Activated CD4-positive, alpha-beta memory T cell treated with anti-CD3 and anti-CD28 coated beads for 36 hours (primary cell): Measurements from ENCODE around the gene MYMX. TPM values are rescaled to one million over a fixed set of nuclear protein-coding genes. Genes with fewer than 3 reads are reported as not detected.

Experiments
- CTCF ChIA-PET: fragments of 350-600 bp; sonication (Branson Sonifier 250); formaldehyde crosslinking; loops from one replicate; lab custom pipeline; 2021; ENCODE audit warnings: antibody characterized with exemption, inconsistent platforms; lab: Charles Lee
- POLR2A ChIA-PET: fragments of 350-600 bp; sonication (Branson Sonifier 250); formaldehyde crosslinking; loops from one replicate; lab custom pipeline; 2021; ENCODE audit warnings: antibody characterized with exemption; lab: Charles Lee
- DNase-seq: peaks from one replicate; pipeline ENCODE4 v3.0.0-alpha.2; 2020
- H3K27ac Mint-ChIP-seq: one replicate; pipeline ENCODE4 v1.8.0; 2021; ENCODE audit warnings: mixed read lengths
- H3K27me3 Mint-ChIP-seq: one replicate; pipeline ENCODE4 v1.8.0; 2021; ENCODE audit warnings: mixed read lengths
- H3K36me3 Mint-ChIP-seq: one replicate; pipeline ENCODE4 v1.8.0; 2021; ENCODE audit warnings: mixed read lengths
- H3K4me1 Mint-ChIP-seq: one replicate; pipeline ENCODE4 v1.8.0; 2021; ENCODE audit warnings: low read depth, mixed read lengths
- H3K4me3 Mint-ChIP-seq: one replicate; pipeline ENCODE4 v1.8.0; 2021; ENCODE audit warnings: mild to moderate bottlenecking, mixed read lengths
- H3K9me3 Mint-ChIP-seq: one replicate; pipeline ENCODE4 v1.8.0; 2021; ENCODE audit warnings: mixed read lengths
- intact Hi-C: fragments of 100-400 bp; cut with micrococcal nuclease; formaldehyde crosslinking; loops from one replicate; pipeline ENCODE4 v1.15.1; 2023
- total RNA-seq, 2 experiments: library from RNA; stranded (reverse); gene quantifications; one replicate each; pipeline ENCODE4 v1.2.3, GENCODE V29; 2021

The MYMX gene
- total RNA-seq, 2 experiments from 2014 or later: not detected

DNA sequence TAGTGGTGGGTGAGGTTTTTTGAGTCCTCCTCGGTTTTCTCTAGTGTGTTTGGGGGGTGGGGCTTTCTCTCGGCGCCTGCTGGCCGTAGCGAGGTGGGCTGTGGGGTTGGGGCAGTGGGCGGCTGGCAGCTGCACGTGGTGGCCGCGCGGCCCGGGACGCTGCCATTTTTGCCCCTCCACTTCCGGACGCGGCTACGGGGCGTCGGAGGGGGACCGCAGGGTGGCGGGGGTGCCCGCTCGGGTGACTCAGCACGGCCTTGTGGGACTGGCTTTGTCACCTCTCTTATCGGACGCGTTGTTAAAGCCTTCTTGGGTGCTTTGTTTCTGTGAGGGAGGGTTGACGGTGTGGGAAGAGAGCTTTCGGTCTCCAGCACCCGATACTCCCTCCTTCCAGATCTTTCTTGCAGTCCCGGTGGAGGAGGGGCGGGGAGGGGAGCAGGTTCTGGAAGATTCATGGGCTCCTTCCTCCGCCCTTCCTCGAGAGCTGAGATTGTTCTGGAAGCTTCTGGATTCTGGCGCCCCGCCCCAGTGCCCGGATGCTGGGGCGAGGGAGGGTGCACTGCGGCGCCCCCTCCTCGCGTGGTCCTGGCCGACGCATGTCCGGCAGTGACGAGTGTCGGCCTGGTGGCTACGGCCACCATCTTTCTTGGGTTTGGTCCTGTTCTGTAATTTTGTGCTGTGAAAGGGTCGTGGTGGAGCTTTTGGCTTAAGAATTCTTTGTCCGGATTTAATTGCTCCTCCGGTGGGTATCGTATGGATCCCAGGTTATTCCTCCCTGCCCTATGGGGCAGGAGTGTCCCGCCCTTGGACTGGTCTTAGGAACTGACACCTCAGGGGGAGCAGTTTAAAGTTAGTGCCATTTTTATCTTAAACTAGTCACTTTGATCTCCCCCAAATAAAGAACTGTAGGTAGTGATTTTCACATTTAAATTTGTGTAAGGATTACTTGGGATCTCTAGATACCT is 30.9 kb downstream of the MYMX start:
- H3K4me1 Mint-ChIP-seq: peaks cover 51% of the 10 kb centered on the region
- peaks cover 4% of the 10 kb centered on the region for H3K27me3 Mint-ChIP-seq
- H3K27ac Mint-ChIP-seq: peak overlapping the region; percentile 99
- intact Hi-C loops: loop anchor here (1.0 to 5.0 kb wide), 7 partner anchors 10 to 1357 kb away; partner anchors contain the start of genes MAD2L1BP, MRPL14, NFKBIE and SLC35B2
- peak; percentile 94 for DNase-seq
- peaks cover 59% of the 10 kb centered on the region for H3K36me3 Mint-ChIP-seq
- ChIA-PET POLR2A (interaction anchor here (1.0 to 6.3 kb wide), 17 partner anchors 9 to 477 kb away, joined by 3 to 139 read pairs (median 6); partner anchors contain the start of genes AARS2, CDC5L, MRPL14 and SLC29A1), CTCF (interaction anchor here (1.0 to 5.1 kb wide), 6 partner anchors 9 to 65 kb away, joined by 4 to 49 read pairs (median 12); partner anchors contain the start of genes AARS2 and SLC35B2)
- peak overlapping the region; percentile 96 for H3K4me3 Mint-ChIP-seq
- H3K9me3 Mint-ChIP-seq: no peaks in the 10 kb centered on the region

- DNase-seq: no peak
- H3K4me1 Mint-ChIP-seq: peaks cover 59% of the 10 kb centered on the region
- CTCF ChIA-PET: interaction anchor here (1.1 to 5.1 kb wide), 4 partner anchors 8 to 24 kb away, joined by 3 to 49 read pairs (median 14); partner anchors contain the start of gene SLC35B2
- H3K36me3 Mint-ChIP-seq: peaks cover 69% of the 10 kb centered on the region
- POLR2A ChIA-PET: interaction anchor here (4.8 to 6.3 kb wide), 4 partner anchors 8 to 25 kb away, joined by 42 to 139 read pairs (median 86); partner anchors contain the start of genes SLC29A1 and SLC35B2
- intact Hi-C loops: loop anchor here (5.0 kb wide), 2 partner anchors 476 to 611 kb away; partner anchors contain the start of genes MAD2L1BP and VEGFA
- H3K27me3 Mint-ChIP-seq: peaks cover 4% of the 10 kb centered on the region
- H3K27ac Mint-ChIP-seq: peak overlapping the region; percentile 99
- H3K9me3 Mint-ChIP-seq: no peaks in the 10 kb centered on the region
- peak overlapping the region; percentile 96 for H3K4me3 Mint-ChIP-seq
These were observed 31.9 kb downstream of the MYMX start for GRCh38 chr6:44248579-44248978.

- Mint-ChIP-seq H3K27ac (peak overlapping the region; percentile 99), H3K27me3 (peaks cover 4% of the 10 kb centered on the region), H3K4me3 (peak overlapping the region; percentile 96), H3K36me3 (peaks cover 73% of the 10 kb centered on the region), H3K4me1 (peaks cover 63% of the 10 kb centered on the region), H3K9me3 (no peaks in the 10 kb centered on the region)
- no peak for DNase-seq
- ChIA-PET CTCF (interaction anchor here (1.1 to 5.1 kb wide), 3 partner anchors 8 to 15 kb away, joined by 3 to 49 read pairs (median 15); partner anchors contain the start of gene SLC35B2), POLR2A (interaction anchor here (4.8 to 6.3 kb wide), 4 partner anchors 8 to 26 kb away, joined by 42 to 139 read pairs (median 86); partner anchors contain the start of genes SLC29A1 and SLC35B2)
- intact Hi-C loops: loop anchor here (5.0 kb wide), 2 partner anchors 477 to 612 kb away; partner anchors contain the start of genes MAD2L1BP and VEGFA
These were observed 32.5 kb downstream of the MYMX start for GRCh38 chr6:44249082-44249748.

- peak overlapping the region; percentile 99 for H3K27ac Mint-ChIP-seq
- peak overlapping the region; percentile 96 for H3K4me3 Mint-ChIP-seq
- peaks cover 82% of the 10 kb centered on the region for H3K36me3 Mint-ChIP-seq
- peaks cover 4% of the 10 kb centered on the region for H3K27me3 Mint-ChIP-seq
- no peaks in the 10 kb centered on the region for H3K9me3 Mint-ChIP-seq
- intact Hi-C loops: no loop called here
- CTCF ChIA-PET: no interaction called here
- H3K4me1 Mint-ChIP-seq: peaks cover 68% of the 10 kb centered on the region
- no peak for DNase-seq
- POLR2A ChIA-PET: interaction anchor here (4.8 to 5.0 kb wide), 2 partner anchors 12 to 13 kb away, joined by 42 to 79 read pairs; no protein-coding TSS in a partner anchor
These were observed 33.5 kb downstream of the MYMX start for GRCh38 chr6:44250067-44250717.

DNA sequence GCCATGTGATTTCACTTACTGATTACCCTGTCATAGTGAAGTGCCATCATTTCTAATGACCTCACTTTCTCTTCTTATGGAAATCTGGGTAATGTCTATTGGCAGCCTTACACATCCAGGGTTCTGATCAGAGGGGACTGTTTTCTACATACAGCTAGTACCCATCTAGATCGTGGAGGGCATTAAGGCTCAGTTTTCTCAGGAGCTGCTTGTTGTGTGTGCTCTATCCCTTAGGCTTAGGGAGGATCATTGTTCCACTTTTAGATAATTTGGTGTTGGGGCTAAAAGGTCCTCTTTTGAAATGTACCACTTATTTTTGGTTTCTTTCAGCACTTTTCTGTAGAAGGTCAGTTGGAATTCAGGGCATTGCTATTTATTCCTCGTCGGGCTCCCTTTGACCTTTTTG is 34.0 kb downstream of the MYMX start:
- DNase-seq: no peak
- Mint-ChIP-seq H3K4me1 (peaks cover 68% of the 10 kb centered on the region), H3K27ac (peak overlapping the region; percentile 99), H3K27me3 (peaks cover 4% of the 10 kb centered on the region), H3K9me3 (no peaks in the 10 kb centered on the region), H3K4me3 (peak overlapping the region; percentile 25), H3K36me3 (peaks cover 82% of the 10 kb centered on the region)
- CTCF ChIA-PET: interaction anchor here (0.7 to 1.7 kb wide), 3 partner anchors 11 to 62 kb away, joined by 3 to 4 read pairs (median 3); partner anchors contain the start of genes AARS2 and SLC29A1
- POLR2A ChIA-PET: no interaction called here
- intact Hi-C loops: no loop called here

DNA sequence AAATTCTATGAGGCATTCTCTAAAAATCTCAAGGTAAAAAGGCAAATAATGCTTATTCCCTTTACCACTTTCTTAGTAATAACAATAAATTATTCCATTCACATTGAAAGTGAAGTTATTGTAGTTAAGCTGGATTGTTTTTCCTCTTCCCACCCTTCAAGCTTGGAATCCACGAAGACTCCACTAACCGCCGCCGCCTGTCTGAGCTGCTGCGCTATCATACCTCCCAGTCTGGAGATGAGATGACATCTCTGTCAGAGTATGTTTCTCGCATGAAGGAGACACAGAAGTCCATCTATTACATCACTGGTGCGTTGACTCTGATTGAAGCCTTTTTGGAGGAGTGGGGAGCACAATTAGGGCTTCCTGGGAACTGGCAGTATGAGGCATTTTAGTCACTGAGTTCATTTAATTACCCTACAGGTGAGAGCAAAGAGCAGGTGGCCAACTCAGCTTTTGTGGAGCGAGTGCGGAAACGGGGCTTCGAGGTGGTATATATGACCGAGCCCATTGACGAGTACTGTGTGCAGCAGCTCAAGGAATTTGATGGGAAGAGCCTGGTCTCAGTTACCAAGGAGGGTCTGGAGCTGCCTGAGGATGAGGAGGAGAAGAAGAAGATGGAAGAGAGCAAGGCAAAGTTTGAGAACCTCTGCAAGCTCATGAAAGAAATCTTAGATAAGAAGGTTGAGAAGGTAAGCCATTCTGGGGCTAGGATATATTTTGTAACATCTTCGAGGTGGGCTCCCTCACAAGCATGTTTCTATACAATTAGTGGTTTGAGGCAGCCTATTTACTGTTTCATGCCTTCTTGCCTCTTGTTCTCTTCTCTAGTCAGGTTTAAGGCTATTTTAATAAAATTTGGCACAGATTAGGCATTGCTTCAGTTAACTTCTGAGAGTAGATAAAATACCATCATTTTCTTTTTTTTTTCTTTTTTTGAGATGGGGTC is 35.1 kb downstream of the MYMX start:
- DNase-seq: no peak
- Mint-ChIP-seq H3K4me1 (peaks cover 76% of the 10 kb centered on the region), H3K27me3 (peaks cover 2% of the 10 kb centered on the region), H3K9me3 (no peaks in the 10 kb centered on the region), H3K36me3 (peaks cover 79% of the 10 kb centered on the region), H3K4me3 (peak overlapping the region; percentile 18), H3K27ac (peak overlapping the region; percentile 99)
- ChIA-PET POLR2A (interaction anchor here (0.6 to 1.0 kb wide), 2 partner anchors 10 to 614 kb away, joined by 3 to 4 read pairs; no protein-coding TSS in a partner anchor), CTCF (interaction anchor here (0.7 to 1.7 kb wide), 6 partner anchors 10 to 61 kb away, joined by 3 to 4 read pairs (median 4); partner anchors contain the start of genes AARS2 and SLC29A1)
- intact Hi-C loops: no loop called here

DNA sequence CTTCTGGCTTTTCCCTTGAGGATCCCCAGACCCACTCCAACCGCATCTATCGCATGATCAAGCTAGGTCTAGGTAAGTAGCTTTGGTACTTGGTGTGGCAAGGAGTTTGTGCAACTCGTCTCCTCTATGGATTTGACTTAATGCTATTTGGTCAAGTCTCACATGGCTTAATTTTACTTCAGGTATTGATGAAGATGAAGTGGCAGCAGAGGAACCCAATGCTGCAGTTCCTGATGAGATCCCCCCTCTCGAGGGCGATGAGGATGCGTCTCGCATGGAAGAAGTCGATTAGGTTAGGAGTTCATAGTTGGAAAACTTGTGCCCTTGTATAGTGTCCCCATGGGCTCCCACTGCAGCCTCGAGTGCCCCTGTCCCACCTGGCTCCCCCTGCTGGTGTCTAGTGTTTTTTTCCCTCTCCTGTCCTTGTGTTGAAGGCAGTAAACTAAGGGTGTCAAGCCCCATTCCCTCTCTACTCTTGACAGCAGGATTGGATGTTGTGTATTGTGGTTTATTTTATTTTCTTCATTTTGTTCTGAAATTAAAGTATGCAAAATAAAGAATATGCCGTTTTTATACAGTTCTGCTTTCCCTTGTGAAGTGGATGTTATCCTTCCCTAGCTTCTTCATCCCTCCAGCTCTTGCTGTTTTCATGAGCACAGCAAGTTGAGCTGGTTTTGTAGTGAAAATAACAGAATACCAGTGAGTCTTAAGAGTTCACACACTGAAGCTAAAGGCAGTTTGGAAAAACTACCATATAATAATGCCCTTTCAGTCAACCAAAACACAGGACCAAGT is 36.8 kb downstream of the MYMX start:
- Mint-ChIP-seq H3K27ac (peak overlapping the region; percentile 26), H3K4me1 (peaks cover 82% of the 10 kb centered on the region), H3K9me3 (no peaks in the 10 kb centered on the region), H3K4me3 (no peak overlapping the region), H3K27me3 (no peaks in the 10 kb centered on the region), H3K36me3 (peaks cover 63% of the 10 kb centered on the region)
- peak; percentile 76 for DNase-seq
- intact Hi-C loops: loop anchor here (1.0 kb wide), 2 partner anchors 32 to 81 kb away; no protein-coding TSS in a partner anchor
- CTCF ChIA-PET: interaction anchor here (0.7 to 4.5 kb wide), 7 partner anchors 9 to 81 kb away, joined by 3 to 26 read pairs (median 4); partner anchors contain the start of genes AARS2 and NFKBIE
- POLR2A ChIA-PET: interaction anchor here (1.1 to 7.5 kb wide), 4 partner anchors 7 to 133 kb away, joined by 3 to 139 read pairs (median 5); partner anchors contain the start of gene HSP90AB1

GRCh38 chr6:44254191-44255104 is 37.7 kb downstream of the MYMX start:
- DNase-seq: no peak
- intact Hi-C loops: no loop called here
- Mint-ChIP-seq H3K27me3 (no peaks in the 10 kb centered on the region), H3K9me3 (no peaks in the 10 kb centered on the region), H3K36me3 (peaks cover 55% of the 10 kb centered on the region), H3K27ac (peak overlapping the region; percentile 50), H3K4me3 (peak overlapping the region; percentile 0), H3K4me1 (peaks cover 74% of the 10 kb centered on the region)
- CTCF ChIA-PET: interaction anchor here (0.7 to 4.5 kb wide), 7 partner anchors 10 to 82 kb away, joined by 3 to 26 read pairs (median 4); partner anchors contain the start of genes AARS2 and NFKBIE
- POLR2A ChIA-PET: interaction anchor here (0.6 to 7.5 kb wide), 7 partner anchors 8 to 127 kb away, joined by 3 to 139 read pairs (median 4); partner anchors contain the start of genes HSP90AB1 and TMEM63B
